K562 (cell line): Measurements from ENCODE around the gene POSTN. TPM values are rescaled to one million over a fixed set of nuclear protein-coding genes. Genes with fewer than 3 reads are reported as not detected.

Source experiments
- ATAC-seq: fragments of 200-7000 bp; cut with Tn5 transposase; 3 replicates; pipeline ENCODE4 v1.9.1; 2020; ENCODE audit warnings: moderate library complexity
- BruUV-seq: library from RNA; stranded (reverse); fragments of 400-500 nt; replicated peaks from 2 replicates; lab custom pipeline; 2021; lab: Mats Ljungman, UMichigan
- CTCF ChIA-PET: fragments of 300-600 bp; formaldehyde crosslinking; extraction: SDS; loops from one replicate; lab custom pipeline; 2021; ENCODE audit warnings: low intra/inter-chr PET ratio; lab: Yijun Ruan, JAX
- POLR2A ChIA-PET: fragments of 300-600, 350-650 bp; sonication (Branson Sonifier 250); formaldehyde crosslinking; extraction: SDS; loops from one replicate; lab custom pipeline; 2021; ENCODE audit warnings: antibody characterized with exemption, inconsistent platforms; lab: Yijun Ruan, JAX
- DNase-seq, 4 experiments: peaks; one replicate each; pipeline versions ENCODE4 v3.0.0 to v3.0.0-alpha.2; 2011 to 2018; ENCODE audit warnings: low spot score in 3 of 4, mixed read lengths in 3 of 4; ENCODE audit errors: extremely low read depth in 1 of 4
- FAIRE-seq: peaks from 2 replicates; lab custom pipeline; 2011; peaks lifted over from hg19 to GRCh38; lab: Jason Lieb, UNC
- H2AFZ ChIP-seq: 2 replicates; pipeline ENCODE4 v1.6.0; 2011; ENCODE audit warnings: low read depth, low read length, control low read depth, inconsistent platforms
- H3K27ac ChIP-seq: fragments of 200-600 bp; 3 replicates; pipeline ENCODE4 v1.8.0; 2011; ENCODE audit warnings: low read depth, mild to moderate bottlenecking, control low read depth, inconsistent platforms, low read length, moderate library complexity, mixed read lengths; ENCODE audit errors: extremely low read depth
- H3K27me3 ChIP-seq, 2 experiments: fragments of 300-600 bp in 1 of 2; 2 replicates in 1 of 2; 3 replicates in 1 of 2; pipeline versions ENCODE4 v1.6.0 to v1.8.0; 2011; ENCODE audit warnings: inconsistent platforms in 2 of 2, low read length in 2 of 2, mild to moderate bottlenecking in 1 of 2, mixed read lengths in 1 of 2, moderate library complexity in 1 of 2; ENCODE audit not compliant: control insufficient read depth in 2 of 2, insufficient read depth in 2 of 2
- H3K36me3 ChIP-seq: fragments of 300-600 bp; 3 replicates; pipeline ENCODE4 v1.8.0; 2011; ENCODE audit warnings: mild to moderate bottlenecking, low read length, inconsistent platforms; ENCODE audit not compliant: control insufficient read depth, insufficient read depth
- H3K4me1 ChIP-seq, 2 experiments: fragments of 200-600 bp in 1 of 2; replicated peaks in 1 of 2; 2 replicates in 1 of 2; 3 replicates in 1 of 2; pipeline versions ENCODE4 v1.5.1 to v1.8.0; 2011; ENCODE audit warnings: inconsistent platforms in 2 of 2, low read length in 2 of 2, mild to moderate bottlenecking in 1 of 2, mixed read lengths in 1 of 2, moderate library complexity in 1 of 2; ENCODE audit not compliant: control insufficient read depth in 2 of 2, insufficient read depth in 2 of 2
- H3K4me2 ChIP-seq: 2 replicates; pipeline ENCODE4 v1.6.1; 2011; ENCODE audit warnings: low read length, control low read depth, inconsistent platforms, mixed read lengths; ENCODE audit not compliant: insufficient read depth
- H3K4me3 ChIP-seq: fragments of 200-600 bp; sonication (generic), shearing (Covaris generic); 2 replicates; pipeline ENCODE4 v1.5.1; 2016; ENCODE audit warnings: control low read depth, inconsistent platforms
- H3K79me2 ChIP-seq: fragments of 200-600 bp; 3 replicates; pipeline ENCODE4 v1.8.0; 2011; ENCODE audit warnings: low read length, inconsistent platforms; ENCODE audit not compliant: control insufficient read depth, insufficient read depth
- H3K9ac ChIP-seq, 2 experiments: 2 replicates each; pipeline versions ENCODE4 v1.6.0 to v1.6.1; 2011; ENCODE audit warnings: low read depth in 2 of 2, low read length in 2 of 2, control low read depth in 1 of 2, inconsistent platforms in 1 of 2, mild to moderate bottlenecking in 1 of 2, mixed read lengths in 1 of 2; ENCODE audit not compliant: insufficient read depth in 1 of 2
- H3K9me1 ChIP-seq: one replicate; pipeline ENCODE4 v1.6.0; 2011; ENCODE audit warnings: inconsistent platforms, mild to moderate bottlenecking, low read length, moderate library complexity; ENCODE audit not compliant: control insufficient read depth, insufficient read depth
- H3K9me3 ChIP-seq: replicated peaks from 2 replicates; pipeline ENCODE4 v1.5.1; 2011; ENCODE audit warnings: low read depth, low read length, inconsistent platforms; ENCODE audit not compliant: control insufficient read depth, insufficient read depth
- H4K20me1 ChIP-seq: replicated peaks from 2 replicates; pipeline ENCODE4 v1.6.1; 2011; ENCODE audit warnings: low read length, inconsistent platforms, mixed read lengths; ENCODE audit not compliant: control insufficient read depth, insufficient read depth
- FOXJ2 ChIP-seq: fragments of 200-800 bp; sonication (Bioruptor generic); IDR thresholded peaks from 2 replicates; pipeline ENCODE4 v1.6.1; 2016; ENCODE audit warnings: missing genetic modification characterization, missing compliant biosample characterization
- GATAD2B ChIP-seq: fragments of 450-650 bp; IDR thresholded peaks from 2 replicates; pipeline ENCODE4 v1.6.1; 2017; ENCODE audit warnings: mild to moderate bottlenecking, borderline replicate concordance
- NFE2 ChIP-seq: IDR thresholded peaks from 2 replicates; pipeline ENCODE4 v1.6.1; 2014; ENCODE audit warnings: antibody characterized with exemption, low read depth
- ZNF277 ChIP-seq: fragments of 250-450 bp; sonication (Bioruptor Pico); IDR thresholded peaks from 2 replicates; pipeline ENCODE4 v1.8.0; 2022; ENCODE audit warnings: inconsistent platforms, mild to moderate bottlenecking, moderate library complexity, borderline replicate concordance
- WGBS: fragments of 100-300 bp; shearing (Covaris generic); methylation state at CpG from one replicate; pipeline ENCODE4 v1.1.6; 2016; ENCODE audit warnings: low coverage, mixed read lengths; ENCODE audit not compliant: insufficient coverage; ENCODE audit errors: missing lambda C conversion rate; 5-methylcytosine and 5-hydroxymethylcytosine counted together
- in situ Hi-C: fragments of 300-500 bp; cut with MboI; formaldehyde crosslinking; loops from 4 replicates; pipeline ENCODE4 v1.15.0; 2018; ENCODE audit warnings: inconsistent platforms, mixed read lengths
- intact Hi-C: fragments of 100-400 bp; cut with micrococcal nuclease; formaldehyde crosslinking; loops from 2 replicates; pipeline ENCODE4 v1.14.2; 2022
- polyA plus RNA-seq, 8 experiments: library from polyadenylated mRNA; depleted of rRNA in 4 of 8; stranded (reverse) in 5 of 8; unstranded in 3 of 8; fragments of >200 nt; fragmentation: Nextera tagmentation in 2 of 8; fragmentation: Illumina TruSeq in 1 of 8; extraction: Ambion mirVana in 2 of 8; extraction: Trizol in 1 of 8; gene quantifications; 2 replicates each; pipeline versions ENCODE4 v1.2.1 to v1.2.3, GENCODE V29; 2011 to 2014; ENCODE audit warnings: inconsistent platforms in 1 of 8, missing spikeins in 1 of 8
- total RNA-seq, 7 experiments: library from RNA; depleted of rRNA in 6 of 7; stranded (reverse); fragments of >200 nt in 6 of 7; fragmentation: Illumina TruSeq in 2 of 7; extraction: Trizol in 2 of 7; gene quantifications; 2 replicates each; pipeline versions ENCODE4 v1.2.1 to v1.2.3, GENCODE V29; 2011 to 2021; ENCODE audit warnings: low replicate concordance in 1 of 7

Gene POSTN
- total and polyA plus RNA-seq, 9 of the 15 experiments (the other 6 are each of a cell fraction or from before 2014, with no cell fraction given) = 0.01 to 0.04 TPM; not detected in 7

DNA sequence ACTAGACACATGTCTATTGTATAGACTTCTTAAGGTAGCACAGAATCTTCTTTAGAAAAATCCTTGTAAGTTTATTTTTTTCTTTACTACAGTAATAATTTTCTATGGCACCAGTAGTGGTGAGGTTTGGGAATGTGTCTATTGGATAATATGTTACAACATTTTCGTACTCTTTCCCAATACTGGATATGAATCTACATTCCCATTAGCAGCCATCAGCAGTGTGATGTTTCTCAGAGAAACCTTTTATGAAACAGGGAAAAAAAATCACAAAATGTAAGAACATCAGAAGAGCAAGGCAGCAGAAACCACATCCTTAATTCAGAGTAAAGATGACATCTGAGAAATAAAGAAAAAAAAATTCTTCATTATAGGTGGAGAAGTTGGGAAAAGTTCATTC is 83.3 kb downstream of the POSTN start:
- CTCF ChIA-PET = no interaction called here
- no peaks in the 10 kb centered on the region for H3K36me3 ChIP-seq
- no peak for ATAC-seq
- H3K9me3 ChIP-seq = no peaks in the 10 kb centered on the region
- TF ChIP-seq FOXJ2 (tag) (no peak), NFE2 (no peak), GATAD2B (no peak), ZNF277 (no peak)
- TF ChIP-seq, all 486 proteins: peak for 0
- Histone ChIP-seq H3K4me2 (no peak overlapping the region), H3K79me2 (no peaks in the 10 kb centered on the region), H3K9ac (no peak overlapping the region), H3K27ac (no peak overlapping the region), H2AFZ (no peak overlapping the region), H3K27me3 (no peaks in the 10 kb centered on the region), H3K4me1 (no peaks in the 10 kb centered on the region), H3K9me1 (no peaks in the 10 kb centered on the region), H3K4me3 (no peak overlapping the region), H4K20me1 (no peaks in the 10 kb centered on the region)
- POLR2A ChIA-PET = no interaction called here
- FAIRE-seq (no peak), DNase-seq (no peak)
- WGBS = 11% methylated on average over 1 of the region's 1 CpG
- in situ Hi-C loops = no loop called here
- no TSS peak for BruUV-seq
- intact Hi-C loops = no loop called here
